Articular chondrocyte of knee joint (primary cell): ENCODE results near the gene PRSS56. TPM values are rescaled to one million over a fixed set of nuclear protein-coding genes. Genes with fewer than 3 reads are reported as not detected.

Source experiments
- total RNA-seq: library from RNA; depleted of rRNA; stranded (reverse); fragments of >200 nt; gene quantifications from 2 replicates; pipeline ENCODE4 v1.2.3, GENCODE V29; 2012

Gene PRSS56
- not detected in 2 replicates for total RNA-seq

DNA sequence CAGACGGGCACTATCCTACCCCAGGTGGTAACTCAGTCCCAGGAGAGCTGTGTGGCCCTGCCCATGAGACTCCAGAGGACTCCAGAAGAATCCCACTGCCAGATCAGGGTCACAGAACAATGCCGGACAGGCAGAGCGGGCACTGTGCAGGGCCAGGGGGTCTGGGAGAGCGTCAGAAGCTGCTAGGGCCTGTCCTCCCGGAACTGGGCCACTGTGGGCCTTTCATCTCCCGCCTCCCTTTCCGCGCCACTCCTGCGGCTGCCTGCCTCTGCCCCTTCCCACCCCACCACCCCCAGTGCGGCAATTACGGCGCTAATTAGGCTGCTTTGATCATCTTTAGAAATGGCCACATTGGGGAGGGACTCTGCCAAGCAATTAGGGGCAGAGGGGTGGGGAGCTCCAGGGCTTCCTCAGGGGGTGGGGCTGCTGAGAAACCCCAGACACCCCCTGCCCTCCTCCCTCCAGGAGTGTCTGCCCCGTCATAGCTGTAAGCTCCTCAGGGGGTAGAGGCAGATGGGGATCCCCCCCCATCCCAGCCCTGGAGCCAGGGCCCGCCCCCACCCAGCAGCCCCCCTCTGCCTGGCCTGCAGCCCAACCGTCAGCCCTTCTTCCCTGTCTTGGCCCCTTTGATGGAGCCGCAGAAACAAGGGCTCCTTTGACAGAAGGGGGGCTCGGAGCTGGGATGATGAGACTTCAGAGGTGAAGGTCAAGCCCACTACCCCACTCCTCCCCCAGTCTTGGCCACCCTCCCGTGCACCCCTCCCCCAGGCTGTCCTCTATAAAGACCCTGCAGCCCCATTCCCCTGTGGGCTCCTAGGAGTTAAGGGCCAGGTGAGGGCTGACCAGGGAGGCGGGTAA is at the start of gene PRSS56:
Gene PRSS56 (plus strand): TSS at position 808 of the 858 bp plus-strand sequence. CDS start 211 bp downstream, outside the sequence.

DNA sequence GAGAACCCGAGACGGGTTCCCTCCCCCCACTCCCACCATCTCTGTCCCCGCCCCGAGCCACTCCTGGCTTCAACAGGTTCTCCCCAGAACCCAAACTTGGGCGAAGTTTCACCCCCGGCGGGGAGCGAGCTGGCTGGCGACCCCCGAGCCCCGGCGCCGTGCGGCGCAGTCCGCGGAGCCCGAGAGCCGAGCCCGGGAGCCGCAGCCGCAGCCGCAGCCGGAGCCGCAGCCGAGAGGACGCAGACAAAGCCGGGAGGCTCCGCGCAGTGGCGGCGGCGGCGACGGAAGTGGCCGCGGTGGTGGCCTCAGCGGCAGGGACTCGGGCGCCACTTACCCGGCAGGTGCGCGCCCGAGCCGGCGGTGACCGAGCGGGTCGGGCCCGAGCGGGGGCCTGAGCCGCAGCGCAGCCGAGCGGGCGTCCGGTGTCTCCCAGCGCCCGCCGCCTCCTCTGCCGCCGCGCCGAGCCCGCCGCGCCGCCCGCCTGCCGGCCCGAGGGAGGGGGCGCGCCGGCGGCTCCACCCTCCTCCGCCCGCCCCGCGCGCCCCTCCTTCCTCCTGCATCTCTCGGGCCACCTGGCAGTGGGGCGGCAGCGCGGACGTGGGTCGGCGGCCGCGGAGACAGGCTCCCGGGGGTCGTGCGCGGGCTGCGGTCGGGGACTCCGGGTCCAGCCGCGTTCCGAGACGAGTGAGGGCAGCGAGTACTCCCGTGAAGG is 32.6 kb upstream of the PRSS56 start, which contains the start of gene ECEL1:
Gene ECEL1 (minus strand): TSS at position 450 of the 712 bp plus-strand sequence. CDS start 1,181 bp downstream, outside the sequence.

DNA sequence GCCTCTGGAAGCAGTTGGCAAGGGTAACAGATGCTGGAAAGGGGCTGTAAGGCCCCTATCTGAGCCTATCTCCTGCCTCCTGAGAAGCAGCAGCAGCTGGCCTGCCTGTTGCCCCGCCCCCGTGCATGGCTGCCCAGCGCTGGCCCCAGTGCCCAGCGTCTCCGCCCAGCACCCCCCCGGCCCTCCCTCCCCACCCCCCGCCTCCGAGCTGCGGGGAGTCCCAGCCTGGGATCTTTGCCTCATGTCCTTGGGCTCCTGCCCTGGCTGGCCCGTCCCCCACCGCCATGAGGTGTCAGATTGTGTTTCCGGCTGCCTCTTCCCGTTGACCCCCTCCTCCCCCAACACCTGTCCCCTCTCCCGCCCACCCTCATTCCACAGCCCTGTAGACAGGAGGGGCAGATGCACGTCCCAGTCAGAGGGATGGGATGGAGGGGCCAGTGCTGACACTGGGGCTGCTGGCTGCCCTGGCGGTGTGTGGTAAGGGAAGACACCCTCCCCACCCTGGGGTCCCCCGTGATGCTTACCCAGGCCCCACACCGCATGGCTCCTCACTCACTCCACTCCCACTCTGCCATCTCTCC is 5.7 kb downstream of the PRSS56 start, which contains the start of gene CHRND:
Gene CHRND (plus strand): TSS at position 370 of the 581 bp plus-strand sequence. CDS start 56 bp downstream, at position 426.

DNA sequence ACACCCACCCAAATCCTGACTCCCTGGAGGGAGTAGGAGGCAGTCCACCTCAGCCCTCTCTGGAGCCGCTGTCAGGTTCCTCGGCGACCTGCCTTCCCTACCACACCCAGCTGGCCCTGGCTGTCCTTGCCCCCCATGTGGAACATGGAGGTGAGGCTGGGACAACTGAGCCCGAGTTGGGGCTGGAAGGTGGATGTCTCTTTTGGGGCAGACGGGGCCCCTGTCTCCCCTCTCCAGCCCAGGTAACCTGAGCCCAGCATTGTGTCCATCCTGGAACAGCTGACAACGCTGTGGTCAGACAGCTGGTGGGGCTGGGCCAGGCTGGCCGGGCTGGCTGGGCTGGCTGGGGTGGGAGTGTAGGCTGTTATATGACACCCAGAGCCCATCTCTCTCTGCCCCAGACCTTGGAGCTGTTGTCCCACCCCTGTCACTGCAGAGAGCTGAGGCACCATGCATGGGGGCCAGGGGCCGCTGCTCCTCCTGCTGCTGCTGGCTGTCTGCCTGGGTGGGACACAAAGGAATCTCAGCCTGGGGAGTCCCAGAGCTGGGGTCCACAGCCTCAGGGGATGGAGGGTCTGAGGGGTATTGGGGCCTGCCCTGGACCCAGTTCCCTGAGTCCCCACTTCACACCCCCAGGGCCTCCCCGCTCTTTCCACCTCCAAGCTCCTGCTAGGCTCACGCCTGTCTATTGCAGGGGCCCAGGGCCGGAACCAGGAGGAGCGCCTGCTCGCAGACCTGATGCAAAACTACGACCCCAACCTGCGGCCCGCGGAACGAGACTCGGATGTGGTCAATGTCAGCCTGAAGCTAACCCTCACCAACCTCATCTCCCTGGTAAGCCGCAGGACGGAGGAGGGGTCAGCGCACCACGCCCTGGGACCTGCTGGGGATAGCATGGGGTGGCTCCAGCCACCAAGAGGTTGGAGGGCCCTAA is 19.4 kb downstream of the PRSS56 start, which contains the start of gene CHRNG:
Gene CHRNG (plus strand): TSS at position 395 of the 934 bp plus-strand sequence. CDS start 56 bp downstream, at position 451.

GRCh38 chr2:232550354-232551249 is 30.4 kb downstream of the PRSS56 start, which contains the start of the genes EIF4E2 and TIGD1:
Gene EIF4E2 (plus strand): TSS chr2:232550689. CDS start chr2:232550725, 36 bp downstream.
Gene TIGD1 (minus strand): TSS chr2:232550557. CDS start chr2:232549882, 675 bp downstream.

Other genes starting within 250 kb of the PRSS56 start
- gene ALPP, start 141.6 kb upstream of the PRSS56 start, total RNA-seq, result not detected in 2 replicates
- gene ALPG, start 113.5 kb upstream of the PRSS56 start, total RNA-seq, result not detected in 2 replicates
- not detected in 2 replicates for gene ALPI, start 64.2 kb upstream of the PRSS56 start, total RNA-seq
- gene ECEL1, start 32.6 kb upstream of the PRSS56 start, total RNA-seq, result not detected in 2 replicates
- gene CHRND, start 5.8 kb downstream of the PRSS56 start, total RNA-seq, result not detected in 2 replicates
- not detected in 2 replicates for gene CHRNG, start 19.3 kb downstream of the PRSS56 start, total RNA-seq
- 5.7 and 6.9 TPM in 2 replicates for gene TIGD1, start 30.2 kb downstream of the PRSS56 start, total RNA-seq
- 99.6 and 115 TPM in 2 replicates for gene EIF4E2, start 30.3 kb downstream of the PRSS56 start, total RNA-seq
- gene EFHD1, start 113.2 kb downstream of the PRSS56 start, total RNA-seq, result 0.39 and 1.3 TPM in 2 replicates
- gene GIGYF2, start 176.9 kb downstream of the PRSS56 start, total RNA-seq, result 67.7 and 70.0 TPM in 2 replicates